ENCODE results near the gene CAMK2D.

CAMK2D gene

DNA sequence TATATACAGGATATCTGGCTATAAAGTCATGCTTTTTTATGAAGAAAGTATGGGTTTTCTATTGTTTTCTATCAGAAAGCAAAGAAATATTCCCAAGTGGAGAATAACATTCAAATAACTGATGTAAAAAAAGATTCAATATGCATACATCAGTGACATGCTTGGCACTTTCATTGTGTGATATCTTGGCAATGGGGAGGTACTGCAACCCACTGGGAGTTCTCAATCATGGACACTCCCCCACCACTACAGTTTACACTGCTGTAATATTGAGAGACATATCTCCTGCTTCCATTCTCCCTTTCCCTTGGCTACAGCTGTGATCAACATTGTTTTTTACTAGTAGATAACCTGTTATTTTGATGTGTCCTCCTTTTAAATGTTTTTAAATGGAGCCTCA, 257.8 kb downstream of the CAMK2D start:
- no peak for ATAC-seq
- no peak for TF ChIP-seq GLIS3 (CRISPR knock-in tag; IDR thresholded peaks at IDR 0.05)
- no peak for TF ChIP-seq ISL1 (CRISPR knock-in tag; IDR thresholded peaks at IDR 0.05)
- TF ChIP-seq, protein P1, sequence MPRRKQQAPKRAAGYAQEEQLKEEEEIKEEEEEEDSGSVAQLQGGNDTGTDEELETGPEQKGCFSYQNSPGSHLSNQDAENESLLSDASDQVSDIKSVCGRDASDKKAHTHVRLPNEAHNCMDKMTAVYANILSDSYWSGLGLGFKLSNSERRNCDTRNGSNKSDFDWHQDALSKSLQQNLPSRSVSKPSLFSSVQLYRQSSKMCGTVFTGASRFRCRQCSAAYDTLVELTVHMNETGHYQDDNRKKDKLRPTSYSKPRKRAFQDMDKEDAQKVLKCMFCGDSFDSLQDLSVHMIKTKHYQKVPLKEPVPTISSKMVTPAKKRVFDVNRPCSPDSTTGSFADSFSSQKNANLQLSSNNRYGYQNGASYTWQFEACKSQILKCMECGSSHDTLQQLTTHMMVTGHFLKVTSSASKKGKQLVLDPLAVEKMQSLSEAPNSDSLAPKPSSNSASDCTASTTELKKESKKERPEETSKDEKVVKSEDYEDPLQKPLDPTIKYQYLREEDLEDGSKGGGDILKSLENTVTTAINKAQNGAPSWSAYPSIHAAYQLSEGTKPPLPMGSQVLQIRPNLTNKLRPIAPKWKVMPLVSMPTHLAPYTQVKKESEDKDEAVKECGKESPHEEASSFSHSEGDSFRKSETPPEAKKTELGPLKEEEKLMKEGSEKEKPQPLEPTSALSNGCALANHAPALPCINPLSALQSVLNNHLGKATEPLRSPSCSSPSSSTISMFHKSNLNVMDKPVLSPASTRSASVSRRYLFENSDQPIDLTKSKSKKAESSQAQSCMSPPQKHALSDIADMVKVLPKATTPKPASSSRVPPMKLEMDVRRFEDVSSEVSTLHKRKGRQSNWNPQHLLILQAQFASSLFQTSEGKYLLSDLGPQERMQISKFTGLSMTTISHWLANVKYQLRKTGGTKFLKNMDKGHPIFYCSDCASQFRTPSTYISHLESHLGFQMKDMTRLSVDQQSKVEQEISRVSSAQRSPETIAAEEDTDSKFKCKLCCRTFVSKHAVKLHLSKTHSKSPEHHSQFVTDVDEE (CRISPR knock-in tag; IDR thresholded peaks at IDR 0.05), result no peak
- TF ChIP-seq TCF4 (CRISPR knock-in tag; IDR thresholded peaks at IDR 0.05; ENCODE audit: borderline replicate concordance), result no peak
- TF ChIP-seq ARNTL (CRISPR knock-in tag; IDR thresholded peaks at IDR 0.05; ENCODE audit: borderline replicate concordance, low read depth), result no peak
- no peak for TF ChIP-seq ZNF565 (CRISPR knock-in tag; conservative IDR thresholded peaks at IDR 0.05; ENCODE audit: low read depth)
- TF ChIP-seq BACH2 (CRISPR knock-in tag; IDR thresholded peaks at IDR 0.05; ENCODE audit: borderline replicate concordance), result no peak
- TF ChIP-seq, protein P2, sequence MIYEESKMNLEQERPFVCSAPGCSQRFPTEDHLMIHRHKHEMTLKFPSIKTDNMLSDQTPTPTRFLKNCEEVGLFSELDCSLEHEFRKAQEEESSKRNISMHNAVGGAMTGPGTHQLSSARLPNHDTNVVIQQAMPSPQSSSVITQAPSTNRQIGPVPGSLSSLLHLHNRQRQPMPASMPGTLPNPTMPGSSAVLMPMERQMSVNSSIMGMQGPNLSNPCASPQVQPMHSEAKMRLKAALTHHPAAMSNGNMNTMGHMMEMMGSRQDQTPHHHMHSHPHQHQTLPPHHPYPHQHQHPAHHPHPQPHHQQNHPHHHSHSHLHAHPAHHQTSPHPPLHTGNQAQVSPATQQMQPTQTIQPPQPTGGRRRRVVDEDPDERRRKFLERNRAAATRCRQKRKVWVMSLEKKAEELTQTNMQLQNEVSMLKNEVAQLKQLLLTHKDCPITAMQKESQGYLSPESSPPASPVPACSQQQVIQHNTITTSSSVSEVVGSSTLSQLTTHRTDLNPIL (CRISPR knock-in tag; IDR thresholded peaks at IDR 0.05; ENCODE audit: low read depth), result no peak
- TF ChIP-seq ESRRG (CRISPR knock-in tag; IDR thresholded peaks at IDR 0.05), result no peak

DNA sequence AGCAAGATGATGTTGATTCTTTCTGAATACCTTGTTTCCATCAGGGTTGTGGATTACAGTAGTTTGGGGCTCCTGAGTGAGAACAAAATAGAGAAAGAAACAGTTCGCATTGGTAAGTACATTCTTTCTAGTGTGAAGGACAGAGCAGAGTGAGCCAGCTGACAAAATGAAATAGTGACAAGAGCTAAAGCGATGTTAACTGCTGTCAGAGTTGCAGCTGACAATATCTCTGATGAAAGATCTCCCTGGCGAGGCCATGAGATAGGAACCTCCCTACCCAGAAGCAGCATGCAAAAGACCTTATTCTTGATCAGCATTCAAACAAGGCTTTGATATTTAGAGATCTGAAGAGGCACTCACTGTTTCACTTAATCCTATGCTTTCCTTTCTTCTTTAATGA, 258.6 kb downstream of the CAMK2D start:
- no peak for ATAC-seq
- TF ChIP-seq TOX (CRISPR knock-in tag; IDR thresholded peaks at IDR 0.05; ENCODE audit: borderline replicate concordance) (no peak), ISL1 (CRISPR knock-in tag; IDR thresholded peaks at IDR 0.05) (no peak), ZC3H10 (CRISPR knock-in tag; IDR thresholded peaks at IDR 0.05) (no peak), ZNF8 (CRISPR knock-in tag; IDR thresholded peaks at IDR 0.05) (no peak), ESRRG (CRISPR knock-in tag; IDR thresholded peaks at IDR 0.05) (no peak), RARB (CRISPR knock-in tag; IDR thresholded peaks at IDR 0.05) (no peak), CSDC2 (CRISPR knock-in tag; IDR thresholded peaks at IDR 0.05) (no peak), ZFP3 (CRISPR knock-in tag; IDR thresholded peaks at IDR 0.05) (no peak), BACH2 (CRISPR knock-in tag; IDR thresholded peaks at IDR 0.05; ENCODE audit: borderline replicate concordance) (no peak), ARNTL (CRISPR knock-in tag; IDR thresholded peaks at IDR 0.05; ENCODE audit: borderline replicate concordance, low read depth) (no peak), SNAI2 (CRISPR knock-in tag; IDR thresholded peaks at IDR 0.05) (no peak)
- TF ChIP-seq, protein P1 (CRISPR knock-in tag; IDR thresholded peaks at IDR 0.05), result no peak
- TF ChIP-seq, protein P3, sequence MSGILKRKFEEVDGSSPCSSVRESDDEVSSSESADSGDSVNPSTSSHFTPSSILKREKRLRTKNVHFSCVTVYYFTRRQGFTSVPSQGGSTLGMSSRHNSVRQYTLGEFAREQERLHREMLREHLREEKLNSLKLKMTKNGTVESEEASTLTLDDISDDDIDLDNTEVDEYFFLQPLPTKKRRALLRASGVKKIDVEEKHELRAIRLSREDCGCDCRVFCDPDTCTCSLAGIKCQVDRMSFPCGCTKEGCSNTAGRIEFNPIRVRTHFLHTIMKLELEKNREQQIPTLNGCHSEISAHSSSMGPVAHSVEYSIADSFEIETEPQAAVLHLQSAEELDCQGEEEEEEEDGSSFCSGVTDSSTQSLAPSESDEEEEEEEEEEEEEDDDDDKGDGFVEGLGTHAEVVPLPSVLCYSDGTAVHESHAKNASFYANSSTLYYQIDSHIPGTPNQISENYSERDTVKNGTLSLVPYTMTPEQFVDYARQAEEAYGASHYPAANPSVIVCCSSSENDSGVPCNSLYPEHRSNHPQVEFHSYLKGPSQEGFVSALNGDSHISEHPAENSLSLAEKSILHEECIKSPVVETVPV (CRISPR knock-in tag; IDR thresholded peaks at IDR 0.05), result no peak
- TF ChIP-seq, protein P4, sequence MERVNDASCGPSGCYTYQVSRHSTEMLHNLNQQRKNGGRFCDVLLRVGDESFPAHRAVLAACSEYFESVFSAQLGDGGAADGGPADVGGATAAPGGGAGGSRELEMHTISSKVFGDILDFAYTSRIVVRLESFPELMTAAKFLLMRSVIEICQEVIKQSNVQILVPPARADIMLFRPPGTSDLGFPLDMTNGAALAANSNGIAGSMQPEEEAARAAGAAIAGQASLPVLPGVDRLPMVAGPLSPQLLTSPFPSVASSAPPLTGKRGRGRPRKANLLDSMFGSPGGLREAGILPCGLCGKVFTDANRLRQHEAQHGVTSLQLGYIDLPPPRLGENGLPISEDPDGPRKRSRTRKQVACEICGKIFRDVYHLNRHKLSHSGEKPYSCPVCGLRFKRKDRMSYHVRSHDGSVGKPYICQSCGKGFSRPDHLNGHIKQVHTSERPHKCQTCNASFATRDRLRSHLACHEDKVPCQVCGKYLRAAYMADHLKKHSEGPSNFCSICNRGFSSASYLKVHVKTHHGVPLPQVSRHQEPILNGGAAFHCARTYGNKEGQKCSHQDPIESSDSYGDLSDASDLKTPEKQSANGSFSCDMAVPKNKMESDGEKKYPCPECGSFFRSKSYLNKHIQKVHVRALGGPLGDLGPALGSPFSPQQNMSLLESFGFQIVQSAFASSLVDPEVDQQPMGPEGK (CRISPR knock-in tag; IDR thresholded peaks at IDR 0.05; ENCODE audit: borderline replicate concordance), result no peak

DNA sequence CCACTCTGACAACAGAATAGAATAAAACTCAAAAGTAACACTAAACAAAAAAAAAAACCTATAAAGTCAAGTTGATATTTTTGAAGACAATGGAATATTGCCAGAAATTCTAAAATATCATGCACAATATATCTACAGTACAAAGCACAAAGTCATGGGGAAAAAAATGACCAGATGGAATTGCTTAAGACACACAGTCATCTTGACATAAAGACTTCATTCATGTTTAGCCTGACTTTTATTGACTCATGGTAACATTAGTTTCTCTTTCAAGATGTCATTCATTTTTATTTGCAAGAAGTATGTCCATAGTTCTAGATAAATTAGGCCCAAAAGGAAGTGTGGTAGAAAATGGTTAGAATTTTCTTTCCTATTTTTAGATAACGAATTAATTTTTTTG, 259.1 kb downstream of the CAMK2D start:
- TF ChIP-seq CSDC2 (CRISPR knock-in tag; IDR thresholded peaks at IDR 0.05), result no peak
- TF ChIP-seq ISL1 (CRISPR knock-in tag; IDR thresholded peaks at IDR 0.05), result no peak
- TF ChIP-seq PPARA (CRISPR knock-in tag; IDR thresholded peaks at IDR 0.05; ENCODE audit: borderline replicate concordance), result no peak
- TF ChIP-seq OSR1 (CRISPR knock-in tag; IDR thresholded peaks at IDR 0.05), result no peak
- TF ChIP-seq BACH2 (CRISPR knock-in tag; IDR thresholded peaks at IDR 0.05; ENCODE audit: borderline replicate concordance), result no peak
- no peak for TF ChIP-seq ZC3H10 (CRISPR knock-in tag; IDR thresholded peaks at IDR 0.05)
- no peak for TF ChIP-seq ESRRG (CRISPR knock-in tag; IDR thresholded peaks at IDR 0.05)
- TF ChIP-seq GLIS3 (CRISPR knock-in tag; IDR thresholded peaks at IDR 0.05), result no peak
- TF ChIP-seq ZNF70 (CRISPR knock-in tag; IDR thresholded peaks at IDR 0.05), result no peak
- no peak for TF ChIP-seq SNAI2 (CRISPR knock-in tag; IDR thresholded peaks at IDR 0.05)
- no peak for TF ChIP-seq ZFP30 (CRISPR knock-in tag; IDR thresholded peaks at IDR 0.05)
- TF ChIP-seq TCF4 (CRISPR knock-in tag; IDR thresholded peaks at IDR 0.05; ENCODE audit: borderline replicate concordance), result no peak
- TF ChIP-seq, protein P3 (CRISPR knock-in tag; IDR thresholded peaks at IDR 0.05), result no peak
- TF ChIP-seq ZNF565 (CRISPR knock-in tag; conservative IDR thresholded peaks at IDR 0.05; ENCODE audit: low read depth), result no peak
- TF ChIP-seq, protein P2 (CRISPR knock-in tag; IDR thresholded peaks at IDR 0.05; ENCODE audit: low read depth), result no peak
- no peak for TF ChIP-seq ARNTL (CRISPR knock-in tag; IDR thresholded peaks at IDR 0.05; ENCODE audit: borderline replicate concordance, low read depth)
- no peak for ATAC-seq
